Karpas-422 (cell line): ENCODE measurements around the gene KLK14. TPM values are rescaled to one million over a fixed set of nuclear protein-coding genes. Genes with fewer than 3 reads are reported as not detected.
A peak's percentile ranks its signal among the peaks of the same experiment; 100 is the strongest.

ENCODE experiments used
- DNase-seq: peaks from one replicate; pipeline ENCODE4 v3.0.0-alpha.2; 2015
- H2AFZ ChIP-seq: fragments of 200-600 bp; sonication (generic); 2 replicates; pipeline ENCODE4 v1.6.1; 2014; ENCODE audit warnings: antibody characterized with exemption, low read length, mixed read lengths
- H3K27ac ChIP-seq: fragments of 200-600 bp; sonication (generic); 2 replicates; pipeline ENCODE4 v1.5.1; 2014; ENCODE audit warnings: mild to moderate bottlenecking, low read length, moderate library complexity
- H3K27me3 ChIP-seq: fragments of 200-600 bp; sonication (generic); 2 replicates; pipeline ENCODE4 v1.6.1; 2014; ENCODE audit warnings: low read length, mixed read lengths
- H3K36me3 ChIP-seq: fragments of 200-600 bp; sonication (generic); 2 replicates; pipeline ENCODE4 v1.6.1; 2014; ENCODE audit warnings: low read length, mixed read lengths; ENCODE audit not compliant: insufficient read depth
- H3K4me1 ChIP-seq: fragments of 200-600 bp; sonication (generic); 2 replicates; pipeline ENCODE4 v1.6.1; 2014; ENCODE audit warnings: mild to moderate bottlenecking, low read length, mixed read lengths
- H3K4me2 ChIP-seq: fragments of 200-600 bp; sonication (generic); 2 replicates; pipeline ENCODE4 v1.6.1; 2014; ENCODE audit warnings: low read length, low read depth, mild to moderate bottlenecking; ENCODE audit not compliant: poor library complexity, severe bottlenecking
- H3K4me3 ChIP-seq: fragments of 200-600 bp; sonication (generic); 2 replicates; pipeline ENCODE4 v1.5.1; 2014; ENCODE audit warnings: mild to moderate bottlenecking, antibody characterized with exemption, low read length, mixed read lengths
- H3K79me2 ChIP-seq: fragments of 200-600 bp; sonication (generic); 2 replicates; pipeline ENCODE4 v1.6.1; 2014; ENCODE audit warnings: mild to moderate bottlenecking, low read length, mixed read lengths
- H3K9ac ChIP-seq: fragments of 200-600 bp; sonication (generic); 2 replicates; pipeline ENCODE4 v1.6.0; 2014; ENCODE audit warnings: low read length
- H3K9me2 ChIP-seq: fragments of 200-600 bp; sonication (generic), shearing (Covaris generic); replicated peaks from 2 replicates; pipeline ENCODE4 v1.6.0; 2014; ENCODE audit warnings: mild to moderate bottlenecking, low read length, moderate library complexity; ENCODE audit not compliant: insufficient read depth
- H3K9me3 ChIP-seq: fragments of 300-700, 200-600 bp; sonication (generic); 2 replicates; pipeline ENCODE4 v1.6.1; 2014; ENCODE audit warnings: low read length, mixed read lengths
- H4K20me1 ChIP-seq: fragments of 200-600 bp; sonication (generic); 2 replicates; pipeline ENCODE4 v1.6.1; 2014; ENCODE audit warnings: mild to moderate bottlenecking, antibody characterized with exemption, low read length, low read depth; ENCODE audit not compliant: insufficient read depth
- total RNA-seq: library from RNA; depleted of rRNA; stranded (reverse); fragments of >200 nt; shearing (Covaris generic); gene quantifications from 2 replicates; pipeline ENCODE4 v1.2.3, GENCODE V29; 2014; ENCODE audit warnings: low replicate concordance; rRNA removed

Gene KLK14
- total RNA-seq, 1 experiment from 2014 or later: 0.48 TPM

- DNase-seq: no peak
- H3K9ac ChIP-seq: no peak overlapping the region
- no peaks in the 10 kb centered on the region for H3K9me3 ChIP-seq
- H2AFZ ChIP-seq: no peak overlapping the region
- H3K36me3 ChIP-seq: no peaks in the 10 kb centered on the region
- H3K4me3 ChIP-seq: no peak overlapping the region
- no peaks in the 10 kb centered on the region for H3K27me3 ChIP-seq
- H4K20me1 ChIP-seq: no peaks in the 10 kb centered on the region
- no peaks in the 10 kb centered on the region for H3K4me1 ChIP-seq
- H3K4me2 ChIP-seq: no peak overlapping the region
- H3K79me2 ChIP-seq: no peaks in the 10 kb centered on the region
- H3K9me2 ChIP-seq: no peaks in the 10 kb centered on the region
- H3K27ac ChIP-seq: no peak overlapping the region
These were observed 46.2 kb downstream of the KLK14 start for GRCh38 chr19:51036519-51036918.

GRCh38 chr19:51034704-51035103 lies 48.0 kb downstream of the KLK14 start, which contains the start of gene KLK12:
Gene KLK12, minus strand, starts transcription at chr19:51035002. Its CDS starts 381 bp downstream, at chr19:51034621.
- Histone ChIP-seq H3K4me1 (no peaks in the 10 kb centered on the region), H2AFZ (no peak within 1 kb of the TSS), H3K36me3 (no peaks in the 10 kb centered on the region), H3K4me2 (no peak within 1 kb of the TSS), H3K9ac (no peak within 1 kb of the TSS), H3K27ac (no peak within 1 kb of the TSS), H3K27me3 (no peaks in the 10 kb centered on the region), H3K4me3 (no peak within 1 kb of the TSS), H4K20me1 (no peaks in the 10 kb centered on the region), H3K9me3 (no peaks in the 10 kb centered on the region), H3K79me2 (no peaks in the 10 kb centered on the region), H3K9me2 (no peaks in the 10 kb centered on the region)
- DNase-seq: no peak

GRCh38 chr19:51031880-51032225 lies 50.8 kb downstream of the KLK14 start:
- H3K27ac ChIP-seq: no peak overlapping the region
- H3K4me3 ChIP-seq: no peak overlapping the region
- no peak for DNase-seq
- no peaks in the 10 kb centered on the region for H4K20me1 ChIP-seq
- H3K4me2 ChIP-seq: no peak overlapping the region
- no peaks in the 10 kb centered on the region for H3K79me2 ChIP-seq
- H3K9ac ChIP-seq: no peak overlapping the region
- H3K9me2 ChIP-seq: no peaks in the 10 kb centered on the region
- no peaks in the 10 kb centered on the region for H3K36me3 ChIP-seq
- no peaks in the 10 kb centered on the region for H3K9me3 ChIP-seq
- H3K4me1 ChIP-seq: no peaks in the 10 kb centered on the region
- H2AFZ ChIP-seq: no peak overlapping the region
- no peaks in the 10 kb centered on the region for H3K27me3 ChIP-seq

- H4K20me1 ChIP-seq: no peaks in the 10 kb centered on the region
- no peak overlapping the region for H2AFZ ChIP-seq
- H3K79me2 ChIP-seq: no peaks in the 10 kb centered on the region
These were observed 51.3 kb downstream of the KLK14 start for GRCh38 chr19:51031220-51031879.

GRCh38 chr19:51030631-51031030 lies 52.1 kb downstream of the KLK14 start:
- no peaks in the 10 kb centered on the region for H3K27me3 ChIP-seq
- H3K4me3 ChIP-seq: no peak overlapping the region
- H2AFZ ChIP-seq: no peak overlapping the region
- no peaks in the 10 kb centered on the region for H3K79me2 ChIP-seq
- H3K4me2 ChIP-seq: no peak overlapping the region
- no peaks in the 10 kb centered on the region for H3K4me1 ChIP-seq
- H3K27ac ChIP-seq: no peak overlapping the region
- H3K9me3 ChIP-seq: no peaks in the 10 kb centered on the region
- no peaks in the 10 kb centered on the region for H4K20me1 ChIP-seq
- no peaks in the 10 kb centered on the region for H3K36me3 ChIP-seq
- no peak overlapping the region for H3K9ac ChIP-seq
- no peaks in the 10 kb centered on the region for H3K9me2 ChIP-seq
- DNase-seq: no peak

More at GRCh38 chr19:51031220-51031879, 51.3 kb downstream of the KLK14 start:
- no peaks in the 10 kb centered on the region for H3K27me3 ChIP-seq
- no peak overlapping the region for H3K9ac ChIP-seq
- H3K27ac ChIP-seq: no peak overlapping the region
- no peak overlapping the region for H3K4me3 ChIP-seq
- H3K4me1 ChIP-seq: no peaks in the 10 kb centered on the region
- H3K9me2 ChIP-seq: no peaks in the 10 kb centered on the region
- H3K36me3 ChIP-seq: no peaks in the 10 kb centered on the region
- DNase-seq: no peak
- no peak overlapping the region for H3K4me2 ChIP-seq
- no peaks in the 10 kb centered on the region for H3K9me3 ChIP-seq

- H3K9me2 ChIP-seq: no peaks in the 10 kb centered on the region
- no peak overlapping the region for H2AFZ ChIP-seq
- no peak overlapping the region for H3K27ac ChIP-seq
- H3K9ac ChIP-seq: no peak overlapping the region
- H3K4me1 ChIP-seq: no peaks in the 10 kb centered on the region
- no peaks in the 10 kb centered on the region for H3K9me3 ChIP-seq
- H4K20me1 ChIP-seq: no peaks in the 10 kb centered on the region
- peak; percentile 69 for DNase-seq
- H3K36me3 ChIP-seq: no peaks in the 10 kb centered on the region
- no peaks in the 10 kb centered on the region for H3K79me2 ChIP-seq
- H3K4me2 ChIP-seq: no peak overlapping the region
- H3K27me3 ChIP-seq: no peaks in the 10 kb centered on the region
- H3K4me3 ChIP-seq: no peak overlapping the region
These were observed 53.0 kb downstream of the KLK14 start for GRCh38 chr19:51029718-51030117.

Other genes with a start within 250 kb of the KLK14 start
- not detected in 2 replicates for gene KLK15, start 249.3 kb downstream of the KLK14 start, total RNA-seq
- gene KLK3, start 228.0 kb downstream of the KLK14 start, total RNA-seq: not detected in 2 replicates
- 0.11 and 1.8 TPM in 2 replicates for gene KLK2, start 209.4 kb downstream of the KLK14 start, total RNA-seq
- not detected in 2 replicates for gene KLK4, start 171.5 kb downstream of the KLK14 start, total RNA-seq
- gene KLK5, start 129.8 kb downstream of the KLK14 start, total RNA-seq: not detected in 2 replicates
- not detected in 2 replicates for gene KLK6, start 113.3 kb downstream of the KLK14 start, total RNA-seq
- gene KLK7, start 99.0 kb downstream of the KLK14 start, total RNA-seq: not detected in 2 replicates
- not detected in 2 replicates for gene KLK8, start 81.3 kb downstream of the KLK14 start, total RNA-seq
- not detected in 2 replicates for gene KLK10, start 63.2 kb downstream of the KLK14 start, total RNA-seq
- not detected in 2 replicates for gene KLK11, start 56.3 kb downstream of the KLK14 start, total RNA-seq
- not detected in 2 replicates for gene KLK12, start 47.9 kb downstream of the KLK14 start, total RNA-seq
- not detected in 2 replicates for gene KLK13, start 17.8 kb downstream of the KLK14 start, total RNA-seq
- 3.2 and 25.5 TPM in 2 replicates for gene CTU1, start 25.5 kb upstream of the KLK14 start, total RNA-seq
- gene SIGLEC9, start 42.0 kb upstream of the KLK14 start, total RNA-seq: 0.14 TPM in 1 of 2 replicates, not detected in the other
- gene SIGLEC7, start 59.4 kb upstream of the KLK14 start, total RNA-seq: not detected in 2 replicates
- gene CD33, start 142.2 kb upstream of the KLK14 start, total RNA-seq: 18.1 and 19.3 TPM in 2 replicates
- not detected in 2 replicates for gene SIGLECL1, start 168.2 kb upstream of the KLK14 start, total RNA-seq
- not detected in 2 replicates for gene IGLON5, start 228.8 kb upstream of the KLK14 start, total RNA-seq